ENCODE data around the gene OR52B6.

The OR52B6 gene

GRCh38 chr11:5610446-5610845, 29.8 kb downstream of the OR52B6 start:
- Mint-ChIP-seq H3K27ac (no peak overlapping the region), H3K4me1 (ENCODE audit: low read depth) (no peaks in the 10 kb centered on the region), H3K4me3 (no peak overlapping the region), H3K27me3 (no peaks in the 10 kb centered on the region), H3K9me3 (no peaks in the 10 kb centered on the region), H3K36me3 (ENCODE audit: low read depth) (no peaks in the 10 kb centered on the region)

- Mint-ChIP-seq H3K27me3 (no peaks in the 10 kb centered on the region), H3K4me1 (ENCODE audit: low read depth) (no peaks in the 10 kb centered on the region), H3K9me3 (no peaks in the 10 kb centered on the region), H3K27ac (no peak overlapping the region), H3K4me3 (no peak overlapping the region), H3K36me3 (ENCODE audit: low read depth) (no peaks in the 10 kb centered on the region)
Measured at GRCh38 chr11:5611627-5612026, 30.9 kb downstream of the OR52B6 start.

- no peaks in the 10 kb centered on the region for H3K9me3 Mint-ChIP-seq
- no peaks in the 10 kb centered on the region for H3K27me3 Mint-ChIP-seq
- no peak overlapping the region for H3K27ac Mint-ChIP-seq
- no peaks in the 10 kb centered on the region for H3K36me3 Mint-ChIP-seq (ENCODE audit: low read depth)
- no peak overlapping the region for H3K4me3 Mint-ChIP-seq
- H3K4me1 Mint-ChIP-seq (ENCODE audit: low read depth), result peaks cover 6% of the 10 kb centered on the region
Measured at GRCh38 chr11:5618807-5619206, 38.1 kb downstream of the OR52B6 start.

- no peak overlapping the region for H3K4me3 Mint-ChIP-seq
- no peaks in the 10 kb centered on the region for H3K27me3 Mint-ChIP-seq
- no peaks in the 10 kb centered on the region for H3K36me3 Mint-ChIP-seq (ENCODE audit: low read depth)
- no peak overlapping the region for H3K27ac Mint-ChIP-seq
- H3K4me1 Mint-ChIP-seq (ENCODE audit: low read depth), result peaks cover 24% of the 10 kb centered on the region
- no peaks in the 10 kb centered on the region for H3K9me3 Mint-ChIP-seq
Measured at GRCh38 chr11:5620651-5621521, 40.2 kb downstream of the OR52B6 start.

GRCh38 chr11:5621580-5621979, 40.9 kb downstream of the OR52B6 start:
- no peak overlapping the region for H3K27ac Mint-ChIP-seq
- no peaks in the 10 kb centered on the region for H3K9me3 Mint-ChIP-seq
- no peak overlapping the region for H3K4me3 Mint-ChIP-seq

GRCh38 chr11:5622802-5623201, 42.1 kb downstream of the OR52B6 start:
- H3K27me3 Mint-ChIP-seq, result no peaks in the 10 kb centered on the region
- H3K4me3 Mint-ChIP-seq, result peak overlapping the region; percentile 28
- no peak overlapping the region for H3K27ac Mint-ChIP-seq
- no peaks in the 10 kb centered on the region for H3K9me3 Mint-ChIP-seq
- peaks cover 43% of the 10 kb centered on the region for H3K4me1 Mint-ChIP-seq (ENCODE audit: low read depth)
- H3K36me3 Mint-ChIP-seq (ENCODE audit: low read depth), result no peaks in the 10 kb centered on the region

More at GRCh38 chr11:5621580-5621979, 40.9 kb downstream of the OR52B6 start:
- no peaks in the 10 kb centered on the region for H3K27me3 Mint-ChIP-seq
- H3K4me1 Mint-ChIP-seq (ENCODE audit: low read depth), result peaks cover 31% of the 10 kb centered on the region
- H3K36me3 Mint-ChIP-seq (ENCODE audit: low read depth), result no peaks in the 10 kb centered on the region

GRCh38 chr11:5624489-5625279, 44.0 kb downstream of the OR52B6 start, which contains the start of gene TRIM34:
TSS of gene TRIM34 (plus strand) at chr11:5625001. CDS start at chr11:5632332, 7,331 bp downstream.
- peaks cover 57% of the 10 kb centered on the region for H3K4me1 Mint-ChIP-seq (ENCODE audit: low read depth)

GRCh38 chr11:5625281-5625680, 44.6 kb downstream of the OR52B6 start:
- peaks cover 62% of the 10 kb centered on the region for H3K4me1 Mint-ChIP-seq (ENCODE audit: low read depth)
- H3K4me3 Mint-ChIP-seq, result peak overlapping the region; percentile 96
- no peaks in the 10 kb centered on the region for H3K9me3 Mint-ChIP-seq
- H3K36me3 Mint-ChIP-seq (ENCODE audit: low read depth), result peaks cover 4% of the 10 kb centered on the region
- H3K27me3 Mint-ChIP-seq, result no peaks in the 10 kb centered on the region
- H3K27ac Mint-ChIP-seq, result peak overlapping the region; percentile 94

More at GRCh38 chr11:5624489-5625279, 44.0 kb downstream of the OR52B6 start, which contains the start of gene TRIM34:
- Mint-ChIP-seq H3K9me3 (no peaks in the 10 kb centered on the region), H3K4me3 (peak within 1 kb of the TSS; percentile 96), H3K27ac (peak within 1 kb of the TSS; percentile 94), H3K27me3 (no peaks in the 10 kb centered on the region), H3K36me3 (ENCODE audit: low read depth) (peaks cover 4% of the 10 kb centered on the region)

GRCh38 chr11:5626196-5626595, 45.5 kb downstream of the OR52B6 start:
- no peaks in the 10 kb centered on the region for H3K27me3 Mint-ChIP-seq
- peaks cover 71% of the 10 kb centered on the region for H3K4me1 Mint-ChIP-seq (ENCODE audit: low read depth)
- peak overlapping the region; percentile 96 for H3K4me3 Mint-ChIP-seq
- H3K9me3 Mint-ChIP-seq, result no peaks in the 10 kb centered on the region
- H3K27ac Mint-ChIP-seq, result peak overlapping the region; percentile 94
- peaks cover 4% of the 10 kb centered on the region for H3K36me3 Mint-ChIP-seq (ENCODE audit: low read depth)

GRCh38 chr11:5631417-5631816, 50.7 kb downstream of the OR52B6 start:
- Mint-ChIP-seq H3K27me3 (no peaks in the 10 kb centered on the region), H3K27ac (peak overlapping the region; percentile 57), H3K4me1 (ENCODE audit: low read depth) (peaks cover 60% of the 10 kb centered on the region), H3K36me3 (ENCODE audit: low read depth) (peaks cover 30% of the 10 kb centered on the region), H3K9me3 (no peaks in the 10 kb centered on the region), H3K4me3 (peak overlapping the region; percentile 25)

Measured in stimulated activated naive CD8-positive, alpha-beta T cell treated with anti-CD3 and anti-CD28 coated beads, Interleukin-15, Interleukin-2, amounts not matched to agents 100 ng/mL and 50 ng/mL, for 24 hours (primary cell).